CD4-positive, alpha-beta T cell treated with Interleukin-4 for 1 hour (primary cell): ENCODE data around the gene ADCY7.
A peak's percentile ranks its signal among the peaks of the same experiment; 100 is the strongest.
"Not testable (repeated sequence)": the region's sequence is repeated elsewhere in the genome, so short reads cannot be mapped to it uniquely, and the experiment has no call there.

ENCODE experiments used
- DNase-seq, 2 donors: peaks; one replicate each; pipeline ENCODE4 v3.0.0-alpha.2; 2020 to 2022

ADCY7 gene

GRCh38 chr16:50343566-50343965, 77.2 kb downstream of the ADCY7 start:
- not testable (repeated sequence) for DNase-seq

- DNase-seq: not testable (repeated sequence)
Observed at GRCh38 chr16:50345210-50345609, 78.9 kb downstream of the ADCY7 start.

- DNase-seq: no peak
Observed at GRCh38 chr16:50351116-50351515, 84.8 kb downstream of the ADCY7 start.

- no peak for DNase-seq
Observed at GRCh38 chr16:50351952-50352351, 85.6 kb downstream of the ADCY7 start.

GRCh38 chr16:50354082-50354481, 87.7 kb downstream of the ADCY7 start:
- no peak for DNase-seq

- peak in 1 of 2 donors; percentile 62 for DNase-seq
Observed at GRCh38 chr16:50354629-50355456, 88.5 kb downstream of the ADCY7 start.

GRCh38 chr16:50359626-50360025, 93.3 kb downstream of the ADCY7 start:
- no peak for DNase-seq

- DNase-seq: no peak
Observed at GRCh38 chr16:50360033-50360778, 93.9 kb downstream of the ADCY7 start.

GRCh38 chr16:50360779-50361178, 94.4 kb downstream of the ADCY7 start:
- no peak for DNase-seq

GRCh38 chr16:50363656-50364055, 97.3 kb downstream of the ADCY7 start:
- DNase-seq: no peak

- no peak for DNase-seq
Observed at GRCh38 chr16:50365791-50366575, 99.6 kb downstream of the ADCY7 start.
